Thyroid gland (tissue), 4 donors: ENCODE measurements around the gene CHST1. TPM values are rescaled to one million over a fixed set of nuclear protein-coding genes. Genes with fewer than 3 reads are reported as not detected.

Experiments used
- DNase-seq, 2 donors: peaks; one replicate each; pipeline ENCODE4 v3.0.0-alpha.2; 2019
- H3K27ac ChIP-seq, 3 donors: fragments of 200-600 bp; sonication (generic); 1 replicate in 2 of 3; 2 replicates in 1 of 3; pipeline ENCODE4 v1.5.1; 2016 to 2019; ENCODE audit warnings: mild to moderate bottlenecking in 1 of 3, moderate library complexity in 1 of 3
- H3K27me3 ChIP-seq: fragments of 200-600 bp; sonication (generic); one replicate; pipeline ENCODE4 v1.5.1; 2019
- H3K36me3 ChIP-seq, 2 donors: fragments of 200-600 bp; sonication (generic); one replicate each; pipeline ENCODE4 v1.5.1; 2016 to 2019
- H3K4me1 ChIP-seq, 2 donors: fragments of 200-600 bp; sonication (generic); one replicate each; pipeline ENCODE4 v1.5.1; 2017 to 2019
- H3K4me3 ChIP-seq, 3 donors: fragments of 200-600 bp; sonication (generic); replicated peaks in 1 of 3; 1 replicate in 2 of 3; 2 replicates in 1 of 3; pipeline ENCODE4 v1.5.1; 2016; ENCODE audit warnings: mild to moderate bottlenecking in 1 of 3
- H3K9me3 ChIP-seq: fragments of 200-600 bp; sonication (generic); one replicate; pipeline ENCODE4 v1.5.1; 2017
- POLR2A ChIP-seq, 2 donors: fragments of 450-650 bp; IDR thresholded peaks; one replicate each; pipeline ENCODE4 v1.6.1; 2017; ENCODE audit warnings: antibody characterized with exemption in 2 of 2, mild to moderate bottlenecking in 2 of 2, moderate library complexity in 1 of 2
- WGBS, 2 donors: methylation state at CpG; one replicate each; pipeline ENCODE4 v1.1.5; 2017; 5-methylcytosine and 5-hydroxymethylcytosine counted together
- intact Hi-C: fragments of 100-400 bp; cut with DNase I; formaldehyde crosslinking; loops from one replicate; pipeline ENCODE4 v1.15.1; 2023
- total RNA-seq, 4 donors: library from RNA; depleted of rRNA; stranded (reverse); fragments of >200 nt; gene quantifications; one replicate each; pipeline ENCODE4 v1.2.3, GENCODE V29; 2016
- TF ChIP-seq, protein P1 (sequence below), 6 experiments: fragments of 200-600 bp in 3 of 6; fragments of 450-650 bp in 3 of 6; sonication (generic) in 3 of 6; IDR thresholded peaks; one replicate each; pipeline ENCODE4 v1.5.1; 2016 to 2019; ENCODE audit warnings: antibody characterized with exemption in 6 of 6, mild to moderate bottlenecking in 2 of 6, inconsistent platforms in 1 of 6, moderate library complexity in 1 of 6

The CHST1 gene
- total RNA-seq, 4 donors from 2014 or later, result 19.3 to 28.9 (median 25.0) TPM

GRCh38 chr11:45669146-45669545, 3.7 kb upstream of the CHST1 start:
- H3K27ac ChIP-seq, result peak overlapping the region; percentile 58 to 74 (median 68)
- H3K36me3 ChIP-seq, result no peaks in the 10 kb centered on the region
- TF ChIP-seq, protein P1, sequence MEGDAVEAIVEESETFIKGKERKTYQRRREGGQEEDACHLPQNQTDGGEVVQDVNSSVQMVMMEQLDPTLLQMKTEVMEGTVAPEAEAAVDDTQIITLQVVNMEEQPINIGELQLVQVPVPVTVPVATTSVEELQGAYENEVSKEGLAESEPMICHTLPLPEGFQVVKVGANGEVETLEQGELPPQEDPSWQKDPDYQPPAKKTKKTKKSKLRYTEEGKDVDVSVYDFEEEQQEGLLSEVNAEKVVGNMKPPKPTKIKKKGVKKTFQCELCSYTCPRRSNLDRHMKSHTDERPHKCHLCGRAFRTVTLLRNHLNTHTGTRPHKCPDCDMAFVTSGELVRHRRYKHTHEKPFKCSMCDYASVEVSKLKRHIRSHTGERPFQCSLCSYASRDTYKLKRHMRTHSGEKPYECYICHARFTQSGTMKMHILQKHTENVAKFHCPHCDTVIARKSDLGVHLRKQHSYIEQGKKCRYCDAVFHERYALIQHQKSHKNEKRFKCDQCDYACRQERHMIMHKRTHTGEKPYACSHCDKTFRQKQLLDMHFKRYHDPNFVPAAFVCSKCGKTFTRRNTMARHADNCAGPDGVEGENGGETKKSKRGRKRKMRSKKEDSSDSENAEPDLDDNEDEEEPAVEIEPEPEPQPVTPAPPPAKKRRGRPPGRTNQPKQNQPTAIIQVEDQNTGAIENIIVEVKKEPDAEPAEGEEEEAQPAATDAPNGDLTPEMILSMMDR (IDR thresholded peaks at IDR 0.05), result no peak
- TF ChIP-seq POLR2A (IDR thresholded peaks at IDR 0.05), result no peak
- DNase-seq, result peak; percentile 85 to 89
- no peak overlapping the region for H3K4me3 ChIP-seq
- peaks cover 50 to 51% of the 10 kb centered on the region in 2 donors for H3K4me1 ChIP-seq
- 36 to 52% methylated on average over 3 of the region's 3 CpGs for WGBS, 2 donors
- no peaks in the 10 kb centered on the region for H3K9me3 ChIP-seq
- intact Hi-C loops, result no loop called here
- H3K27me3 ChIP-seq, result no peaks in the 10 kb centered on the region

DNA sequence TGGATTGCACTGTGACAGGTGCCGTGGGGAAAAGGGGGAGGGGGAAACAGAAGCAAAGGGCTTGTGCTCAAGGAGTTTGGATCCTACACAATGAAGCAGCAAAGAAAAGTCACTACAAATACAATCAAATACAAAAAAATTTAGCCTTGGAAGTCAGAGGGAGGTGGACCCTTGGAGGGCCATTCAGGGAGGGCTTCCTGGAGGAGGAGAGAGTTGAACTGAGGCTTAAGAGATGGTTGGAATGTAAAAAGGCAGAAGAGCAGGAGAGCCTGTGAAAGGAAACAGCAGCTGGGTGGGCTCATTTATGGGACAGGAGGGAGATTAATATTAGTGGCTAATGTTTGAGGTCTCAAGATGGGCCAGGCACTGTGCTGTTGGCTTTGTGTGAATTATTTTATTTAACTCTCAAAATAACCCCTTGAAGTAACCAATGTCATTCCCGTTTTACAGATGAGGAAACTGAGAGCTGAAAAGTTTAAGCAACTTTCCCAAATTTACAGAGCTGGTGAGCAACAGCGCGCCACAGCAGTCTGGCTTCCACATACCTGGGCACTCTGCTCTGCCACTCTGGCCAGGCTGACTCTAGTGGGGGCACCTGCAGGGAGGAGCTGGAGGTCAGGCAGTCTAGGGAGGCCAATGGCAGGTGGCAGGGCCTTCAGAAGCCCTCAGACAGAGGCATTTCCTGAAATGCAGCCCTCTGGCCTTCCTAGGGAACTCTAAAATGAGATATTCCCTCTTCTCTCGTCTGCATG, 2.7 kb upstream of the CHST1 start:
- H3K9me3 ChIP-seq, result no peaks in the 10 kb centered on the region
- intact Hi-C loops, result no loop called here
- no peaks in the 10 kb centered on the region for H3K27me3 ChIP-seq
- H3K36me3 ChIP-seq, result no peaks in the 10 kb centered on the region
- peaks cover 58 to 62% of the 10 kb centered on the region in 2 donors for H3K4me1 ChIP-seq
- H3K27ac ChIP-seq, result peak overlapping the region; percentile 5 to 74 (median 68)
- no peak for DNase-seq
- no peak overlapping the region for H3K4me3 ChIP-seq
- 93 to 96% methylated on average over 5 of the region's 5 CpGs for WGBS, 2 donors
- TF ChIP-seq, protein P1 (IDR thresholded peaks at IDR 0.05), result no peak
- TF ChIP-seq POLR2A (IDR thresholded peaks at IDR 0.05), result no peak

- no peaks in the 10 kb centered on the region for H3K36me3 ChIP-seq
- intact Hi-C loops, result no loop called here
- WGBS, 2 donors, result 85 to 88% methylated on average over 12 of the region's 12 CpGs
- no peak for DNase-seq
- H3K9me3 ChIP-seq, result no peaks in the 10 kb centered on the region
- no peak overlapping the region for H3K4me3 ChIP-seq
- H3K27me3 ChIP-seq, result no peaks in the 10 kb centered on the region
- H3K4me1 ChIP-seq, result peaks cover 64 to 71% of the 10 kb centered on the region in 2 donors
- peak overlapping the region in 1 of 3 donors; percentile 83 for H3K27ac ChIP-seq
- TF ChIP-seq, protein P1 (IDR thresholded peaks at IDR 0.05), result no peak
- TF ChIP-seq POLR2A (IDR thresholded peaks at IDR 0.05), result no peak
Observed at GRCh38 chr11:45666648-45667642, 1.5 kb upstream of the CHST1 start.

DNA sequence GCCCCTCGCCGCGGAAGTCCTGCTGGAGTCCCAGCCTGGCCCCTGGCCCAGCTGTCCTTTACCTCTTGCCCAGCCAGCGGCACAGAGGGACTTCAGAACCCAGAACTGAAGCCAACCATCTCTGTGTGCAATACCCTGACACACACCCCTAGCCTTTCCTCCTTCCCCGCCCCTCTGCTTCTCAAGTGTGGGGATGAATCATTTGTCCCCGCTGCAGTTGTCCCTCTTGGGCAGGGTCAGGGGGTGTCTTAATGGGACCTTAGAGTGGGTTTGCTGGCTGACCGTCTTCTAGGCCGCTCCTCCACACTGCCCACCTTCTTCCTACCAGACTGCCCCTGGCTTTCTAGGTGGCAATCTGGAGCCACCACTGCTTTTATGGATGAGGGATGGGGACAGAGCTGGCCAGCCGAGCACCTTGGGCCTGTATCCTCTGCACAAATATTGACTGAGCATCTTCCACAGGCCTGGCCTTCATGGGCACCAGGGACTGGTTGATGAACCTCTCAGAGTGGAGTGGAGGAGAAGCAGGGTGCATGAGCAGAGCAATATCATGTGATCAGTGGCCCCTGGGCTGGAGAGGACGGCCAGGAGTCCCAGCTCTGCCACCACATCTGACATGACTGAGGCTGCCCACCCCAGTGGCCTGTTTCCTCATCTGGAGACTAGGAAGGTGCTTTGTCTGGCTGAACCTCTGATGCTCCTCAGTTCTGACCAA, 668 bp upstream of the CHST1 start:
- Histone ChIP-seq H3K4me1 (peaks cover 62 to 65% of the 10 kb centered on the region in 2 donors), H3K27ac (peak overlapping the region; percentile 14 to 83 (median 41)), H3K4me3 (peak overlapping the region in 1 of 3 donors; percentile 90), H3K9me3 (no peaks in the 10 kb centered on the region), H3K36me3 (no peaks in the 10 kb centered on the region), H3K27me3 (no peaks in the 10 kb centered on the region)
- intact Hi-C loops, result no loop called here
- DNase-seq, result no peak
- TF ChIP-seq POLR2A (IDR thresholded peaks at IDR 0.05), result no peak
- TF ChIP-seq, protein P1 (IDR thresholded peaks at IDR 0.05), result no peak
- WGBS, 2 donors, result 55 to 58% methylated on average over 5 of the region's 10 CpGs
